ENCODE data around the gene EYA4.

The EYA4 gene

DNA sequence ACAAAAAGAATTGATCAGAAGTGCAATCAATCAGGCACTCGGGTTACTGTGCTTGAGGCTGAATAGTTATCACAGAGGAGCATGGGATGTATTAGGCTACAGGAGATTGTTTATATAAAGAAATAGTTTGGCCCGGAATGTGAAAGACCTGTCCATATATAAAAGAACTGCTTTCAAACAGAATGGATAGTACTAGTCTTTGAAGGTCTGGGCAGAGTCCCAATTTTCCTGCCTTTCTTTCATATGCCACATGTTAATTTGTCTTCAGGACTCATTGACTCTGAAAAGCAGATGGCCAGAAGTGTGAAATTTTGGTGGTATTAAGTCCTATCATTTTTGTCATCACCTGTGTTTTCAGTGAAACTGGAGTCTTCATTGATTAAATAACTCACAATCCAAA lies 314.5 kb downstream of the EYA4 start:
- DNase-seq (ENCODE audit: low read depth): no peak
- TF ChIP-seq CTCF (IDR thresholded peaks at IDR 0.05; ENCODE audit: low read depth, low read length, missing control alignments): no peak
- no peak overlapping the region for H3K4me3 ChIP-seq (ENCODE audit: low read depth, low read length)

DNA sequence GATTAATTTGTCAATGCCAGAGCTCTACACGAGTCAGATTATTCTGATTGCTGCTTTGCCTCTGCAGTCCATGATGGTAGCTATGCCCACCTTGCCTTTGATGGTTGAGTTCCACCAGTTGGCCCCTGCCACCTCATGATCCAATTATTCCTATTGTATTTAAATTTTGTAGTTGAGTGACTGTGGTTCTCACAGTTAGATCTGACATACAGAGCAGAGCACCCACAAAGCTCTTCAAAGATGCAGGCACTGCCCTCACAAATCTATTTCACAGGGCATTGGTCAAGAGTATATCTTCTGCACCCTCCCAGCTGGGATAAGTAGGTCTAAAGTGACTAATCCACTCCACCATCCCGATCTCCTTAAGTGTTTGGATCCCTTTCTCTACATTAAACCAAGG lies 318.8 kb downstream of the EYA4 start:
- no peak overlapping the region for H3K4me3 ChIP-seq (ENCODE audit: low read depth, low read length)
- DNase-seq (ENCODE audit: low read depth): no peak
- TF ChIP-seq CTCF (IDR thresholded peaks at IDR 0.05; ENCODE audit: low read depth, low read length, missing control alignments): no peak

GRCh38 chr6:133567636-133568035 lies 326.5 kb downstream of the EYA4 start:
- DNase-seq (ENCODE audit: low read depth): no peak
- H3K4me3 ChIP-seq (ENCODE audit: low read depth, low read length): no peak overlapping the region
- no peak for TF ChIP-seq CTCF (IDR thresholded peaks at IDR 0.05; ENCODE audit: low read depth, low read length, missing control alignments)

- H3K4me3 ChIP-seq (ENCODE audit: low read depth, low read length): no peak overlapping the region; the same call in 1 of the 2 replicates
- peak; percentile 67 for TF ChIP-seq CTCF (IDR thresholded peaks at IDR 0.05; ENCODE audit: low read depth, low read length, missing control alignments)
- no peak for DNase-seq (ENCODE audit: low read depth)
These were observed 328.1 kb downstream of the EYA4 start for GRCh38 chr6:133568970-133569889.

DNA sequence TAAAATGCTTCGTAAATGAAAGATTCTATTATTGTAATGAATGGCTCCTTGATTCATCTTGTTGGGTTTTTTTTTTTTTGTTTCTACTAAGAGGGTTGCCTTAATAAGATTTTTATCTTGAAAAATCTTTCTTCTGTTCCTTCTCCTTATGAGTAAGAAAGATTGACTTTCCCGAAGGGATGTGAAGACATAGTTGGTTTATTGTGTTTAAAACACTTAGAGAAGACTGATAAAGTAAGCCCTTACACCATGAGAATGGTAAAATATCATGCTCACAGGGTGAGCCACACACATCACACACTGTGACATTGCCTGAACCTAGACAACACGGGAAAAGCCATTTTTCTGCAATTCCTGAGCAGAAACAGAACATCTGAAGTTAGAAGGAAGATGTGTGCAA lies 330.5 kb downstream of the EYA4 start:
- no peak for DNase-seq (ENCODE audit: low read depth)
- no peak for TF ChIP-seq CTCF (IDR thresholded peaks at IDR 0.05; ENCODE audit: low read depth, low read length, missing control alignments)
- no peak overlapping the region for H3K4me3 ChIP-seq (ENCODE audit: low read depth, low read length)

DNA sequence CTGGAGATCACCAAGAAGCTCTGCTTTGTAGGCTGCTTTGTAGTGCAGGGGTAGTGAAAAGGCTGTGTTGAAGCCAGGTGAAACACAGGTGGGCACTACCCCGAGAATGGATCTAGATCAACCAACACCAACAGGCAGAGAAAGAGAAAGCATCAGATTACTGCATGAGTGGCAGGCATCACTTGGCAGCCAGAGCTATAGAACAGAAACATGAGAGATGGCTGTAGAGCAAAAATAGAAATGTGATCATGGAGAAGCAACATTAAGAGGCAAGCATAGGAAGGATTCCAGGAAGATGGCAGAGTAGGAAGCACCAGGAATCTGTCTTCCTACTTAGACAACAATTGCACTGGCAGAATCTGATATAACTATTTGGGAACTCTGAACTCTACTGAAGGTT lies 336.7 kb downstream of the EYA4 start:
- no peak for DNase-seq (ENCODE audit: low read depth)
- no peak for TF ChIP-seq CTCF (IDR thresholded peaks at IDR 0.05; ENCODE audit: low read depth, low read length, missing control alignments)
- H3K4me3 ChIP-seq (ENCODE audit: low read depth, low read length): no peak overlapping the region

Measured in GM12864 (cell line).